ENCODE measurements around the gene SLC39A9.

Gene SLC39A9, protein sequence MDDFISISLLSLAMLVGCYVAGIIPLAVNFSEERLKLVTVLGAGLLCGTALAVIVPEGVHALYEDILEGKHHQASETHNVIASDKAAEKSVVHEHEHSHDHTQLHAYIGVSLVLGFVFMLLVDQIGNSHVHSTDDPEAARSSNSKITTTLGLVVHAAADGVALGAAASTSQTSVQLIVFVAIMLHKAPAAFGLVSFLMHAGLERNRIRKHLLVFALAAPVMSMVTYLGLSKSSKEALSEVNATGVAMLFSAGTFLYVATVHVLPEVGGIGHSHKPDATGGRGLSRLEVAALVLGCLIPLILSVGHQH

GRCh38 chr14:69398053-69398817 lies at the start of gene SLC39A9, which contains the start of gene ERH:
Gene SLC39A9, plus strand, starts transcription at chr14:69398692. Its CDS starts 678 bp downstream, at chr14:69399370.
Gene ERH, minus strand, starts transcription at chr14:69398299. Its CDS starts 66 bp downstream, at chr14:69398233.
- peak; percentile 87 for DNase-seq

- no peak for DNase-seq
Observed at GRCh38 chr14:69349091-69349777, 49.3 kb upstream of the SLC39A9 start.

DNA sequence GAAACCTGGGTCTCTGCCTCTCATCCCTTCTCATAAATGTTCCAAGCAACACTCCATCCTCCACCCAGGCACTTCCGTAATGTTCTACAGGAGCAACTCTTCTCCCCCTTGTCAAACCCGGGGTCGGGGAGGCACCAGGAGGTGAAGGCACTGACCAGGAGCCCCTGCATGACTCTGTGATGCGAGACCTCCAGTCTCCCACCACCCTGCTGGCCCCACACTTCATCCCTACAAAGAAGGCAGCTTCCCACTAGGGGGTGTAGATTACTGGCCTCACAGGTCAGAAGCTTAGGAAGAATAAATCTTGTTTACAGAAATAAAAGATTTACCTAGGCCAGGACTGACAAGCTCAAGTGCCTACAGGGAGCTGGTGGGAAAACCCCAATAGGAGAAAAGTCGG lies 47.6 kb upstream of the SLC39A9 start:
- DNase-seq: no peak

DNA sequence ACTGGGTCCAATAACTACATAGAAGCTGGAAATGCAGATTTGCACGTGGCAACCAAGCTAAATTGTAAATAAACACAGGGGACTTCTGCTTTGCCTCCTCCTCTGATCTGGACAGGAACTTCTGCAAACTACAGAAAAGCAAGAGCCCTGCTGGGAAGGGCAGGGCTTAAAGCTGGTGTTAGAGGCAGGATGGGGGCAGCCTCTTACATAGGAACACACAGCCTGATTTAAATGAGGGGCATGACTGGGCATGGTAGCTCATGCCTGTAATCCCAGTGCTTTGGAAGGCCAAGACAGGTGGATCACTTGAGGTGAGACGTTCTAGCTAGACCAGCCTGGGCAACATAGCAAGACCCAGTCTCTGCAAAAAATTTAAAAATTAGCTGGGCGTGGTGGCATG lies 47.1 kb upstream of the SLC39A9 start:
- no peak for DNase-seq

- DNase-seq: no peak
Observed at GRCh38 chr14:69351911-69352310, 46.6 kb upstream of the SLC39A9 start.

DNA sequence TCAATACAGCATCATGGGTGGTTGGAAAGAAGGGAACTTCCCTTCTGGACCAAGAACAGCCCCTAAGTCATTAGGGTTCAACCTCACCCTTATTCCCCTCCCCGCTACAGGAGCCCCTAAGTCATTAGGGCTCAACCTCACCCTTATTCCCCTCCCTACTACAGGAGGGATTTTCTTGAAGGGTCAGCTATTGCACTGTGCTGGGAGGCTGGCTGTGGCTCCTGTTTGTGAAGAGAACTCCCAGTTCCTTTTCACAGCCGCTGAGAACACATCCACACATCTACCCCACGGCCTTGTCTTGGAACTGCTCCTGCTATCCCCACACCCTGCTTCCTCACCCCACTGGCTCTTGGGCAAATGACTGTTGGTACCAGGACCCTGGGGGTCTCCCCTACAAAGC lies 45.3 kb upstream of the SLC39A9 start:
- no peak for DNase-seq

DNA sequence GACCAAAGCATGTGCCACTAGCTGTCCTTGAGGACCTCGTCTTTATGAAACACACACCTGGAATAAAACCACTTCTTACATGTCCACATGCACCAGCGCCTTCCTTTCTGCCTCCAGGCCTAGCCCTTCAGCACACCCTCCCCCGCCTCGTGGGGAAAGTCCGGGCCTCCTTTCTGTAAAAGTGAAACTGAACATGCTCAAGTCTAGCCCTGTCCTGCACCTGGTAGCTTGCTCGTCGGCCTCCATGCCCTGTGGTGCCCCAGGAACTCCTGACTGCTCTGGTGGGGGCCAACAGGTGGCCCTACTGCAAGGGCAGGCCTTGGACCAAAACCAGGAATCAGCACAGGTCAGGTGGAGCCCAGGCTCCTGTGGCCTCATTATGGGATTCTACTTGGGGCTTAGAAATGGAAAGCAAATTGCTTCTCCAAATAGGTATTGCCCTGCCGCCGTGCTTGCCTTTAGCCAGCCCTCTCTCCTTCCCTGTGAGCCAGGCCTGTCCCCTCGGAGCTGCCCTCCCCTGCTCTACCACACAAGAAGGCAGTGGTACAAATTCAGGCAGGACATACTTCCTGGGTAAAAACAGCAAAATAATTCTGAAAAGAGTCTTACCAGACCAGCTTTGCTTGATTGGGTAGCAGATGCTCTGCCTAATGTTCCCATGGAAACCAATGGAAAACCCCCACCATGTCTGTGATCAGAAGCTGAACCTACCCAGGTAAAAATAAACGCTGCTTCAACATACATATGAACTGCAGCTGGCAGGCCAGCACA lies 43.9 kb upstream of the SLC39A9 start:
- no peak for DNase-seq

DNA sequence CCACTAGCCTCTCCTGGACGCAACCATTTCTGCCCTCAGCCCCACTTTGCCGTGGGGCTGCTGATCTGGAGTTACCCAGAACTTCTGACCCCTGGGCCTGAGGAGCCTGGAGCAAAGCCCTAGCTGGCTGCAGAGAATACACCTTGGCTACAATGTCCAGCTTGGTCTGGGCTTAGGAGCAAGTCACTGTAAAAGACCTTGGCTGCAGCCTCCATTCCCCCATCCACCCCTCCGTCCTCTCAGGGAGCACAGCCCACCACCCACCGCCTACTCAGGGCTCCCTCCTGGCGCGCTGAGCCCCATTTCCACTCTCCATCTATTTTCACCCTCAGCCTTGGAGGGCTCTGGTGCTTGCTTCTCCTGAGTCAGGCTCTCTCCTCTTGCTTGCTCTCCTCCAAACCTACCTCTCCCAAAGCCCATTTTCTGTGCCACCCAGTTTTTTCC lies 43.3 kb upstream of the SLC39A9 start:
- DNase-seq: no peak

GRCh38 chr14:69355607-69356281 lies 42.7 kb upstream of the SLC39A9 start:
- DNase-seq: no peak

DNA sequence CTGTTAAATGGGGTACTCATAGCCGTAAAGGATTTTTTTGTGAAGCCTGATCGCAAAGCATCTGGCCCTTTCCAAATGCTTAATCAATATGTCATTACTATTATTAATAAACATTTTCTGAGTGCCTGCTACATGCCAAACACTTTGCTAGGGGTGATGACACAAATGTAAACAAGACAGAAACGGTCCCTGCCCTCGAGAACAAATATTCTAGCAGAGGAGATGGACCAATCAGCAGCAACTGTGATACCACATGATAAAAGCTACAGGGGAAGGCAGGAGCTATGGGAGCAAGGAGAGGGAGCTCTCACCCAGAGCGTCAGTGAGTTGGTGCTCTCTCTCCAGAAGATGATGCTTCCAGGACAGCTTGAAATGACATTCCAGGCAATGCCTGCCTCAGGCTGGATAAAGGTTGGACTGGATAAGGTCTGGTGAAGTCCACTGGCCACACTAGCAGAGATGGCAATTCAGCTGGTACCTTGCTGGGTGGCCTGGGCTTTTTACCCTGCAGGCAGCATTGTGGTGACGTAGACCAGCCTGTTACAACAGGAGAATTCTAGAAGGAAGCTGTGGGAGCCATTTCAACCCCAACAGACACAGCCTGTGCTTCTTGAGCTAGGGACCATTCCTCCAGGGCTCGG lies 41.5 kb upstream of the SLC39A9 start:
- DNase-seq: no peak

DNA sequence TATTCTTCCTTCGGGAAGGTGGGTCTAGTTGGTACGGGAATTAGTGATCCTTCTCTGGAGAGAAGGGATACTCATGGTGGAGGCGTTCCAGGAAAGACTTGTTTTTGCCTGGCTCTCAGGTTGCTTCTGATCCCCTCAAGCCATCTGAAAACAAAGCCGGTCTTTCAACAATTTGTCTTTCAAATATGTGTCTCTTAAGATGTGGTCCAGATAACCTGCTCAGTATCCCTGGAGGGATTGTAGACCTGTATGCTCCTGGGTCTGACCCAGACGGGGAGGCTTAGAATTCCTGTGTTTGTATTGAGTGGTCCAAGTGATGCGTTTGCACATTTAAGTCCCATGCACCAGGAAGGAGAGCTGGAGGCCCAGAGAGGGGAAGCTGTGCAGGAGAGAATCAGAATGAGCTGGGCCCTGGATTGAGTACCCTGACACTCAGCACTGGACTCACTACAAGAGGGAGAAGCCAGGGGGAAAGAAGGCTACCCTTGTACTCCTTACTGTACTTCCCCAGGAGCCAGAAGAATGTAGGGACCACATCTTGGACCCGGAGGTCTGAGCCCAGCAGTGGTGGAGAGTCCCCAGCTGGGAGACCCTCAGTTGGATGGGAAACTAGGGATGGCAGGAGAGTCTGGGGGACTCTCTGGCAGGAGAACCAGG lies 40.8 kb upstream of the SLC39A9 start:
- no peak for DNase-seq

- no peak for DNase-seq
Observed at GRCh38 chr14:69358233-69358963, 40.1 kb upstream of the SLC39A9 start.

DNA sequence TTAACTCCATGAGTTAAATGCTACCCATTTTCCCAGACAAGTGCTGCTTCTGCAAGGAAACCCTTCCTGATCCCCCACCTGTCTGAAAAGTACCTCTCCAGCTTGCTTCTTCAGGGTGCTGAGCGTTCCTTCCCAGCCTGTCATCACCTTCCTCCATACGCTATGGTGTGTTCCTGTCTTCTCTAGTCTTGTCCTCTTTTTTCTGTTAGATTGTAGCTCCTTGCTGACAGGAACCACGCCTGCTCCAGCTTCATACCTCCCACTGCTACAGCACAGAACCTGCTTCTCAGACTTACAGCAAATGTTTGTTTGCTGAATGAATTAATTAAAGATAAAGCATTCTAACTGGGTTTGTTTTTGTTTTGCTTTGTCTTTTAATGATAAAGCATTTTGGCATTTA lies 39.5 kb upstream of the SLC39A9 start:
- no peak for DNase-seq

- no peak for DNase-seq
Observed at GRCh38 chr14:69360438-69361108, 37.9 kb upstream of the SLC39A9 start.

GRCh38 chr14:69363055-69363454 lies 35.4 kb upstream of the SLC39A9 start:
- DNase-seq: no peak

DNA sequence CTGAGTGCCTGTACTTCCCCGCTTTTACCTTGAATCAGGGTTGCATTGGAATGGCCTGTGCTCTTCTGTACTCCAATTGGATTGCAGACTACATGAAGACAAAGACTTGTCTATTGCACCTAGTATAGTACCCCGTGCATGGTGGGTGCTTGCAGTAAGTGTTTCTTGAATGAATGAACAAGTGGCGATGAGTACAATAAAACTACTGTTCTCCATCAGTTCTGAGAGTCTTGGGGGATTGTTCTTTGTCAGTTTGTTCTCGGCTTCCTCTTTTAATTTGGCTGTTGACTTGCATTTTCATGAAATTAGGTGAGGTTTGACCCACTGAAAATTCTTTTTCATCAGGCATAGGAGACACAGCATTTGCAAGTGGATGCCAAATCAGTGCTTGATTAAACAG lies 34.5 kb upstream of the SLC39A9 start:
- no peak for DNase-seq

GRCh38 chr14:69364378-69364777 lies 34.1 kb upstream of the SLC39A9 start:
- no peak for DNase-seq

GRCh38 chr14:69366069-69366468 lies 32.4 kb upstream of the SLC39A9 start:
- no peak for DNase-seq

DNA sequence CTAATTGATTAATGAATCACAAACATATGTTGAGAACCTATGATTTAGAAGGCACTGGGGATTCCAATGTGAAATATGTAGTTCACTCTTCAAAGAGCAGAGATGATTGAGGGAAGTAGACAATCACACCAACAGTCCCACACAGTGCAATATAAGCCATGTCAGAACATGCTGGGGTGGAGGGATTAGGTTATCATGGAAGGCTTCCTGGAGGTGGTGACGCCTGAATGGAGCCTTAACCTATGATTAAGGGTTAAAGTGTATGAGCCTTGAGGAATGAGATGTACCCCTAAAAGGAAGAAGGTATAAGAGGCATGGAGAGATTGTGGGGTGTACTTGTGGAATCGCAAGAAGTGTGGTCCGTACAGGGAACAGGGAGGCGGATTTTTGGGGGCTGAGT lies 31.7 kb upstream of the SLC39A9 start:
- no peak for DNase-seq

DNA sequence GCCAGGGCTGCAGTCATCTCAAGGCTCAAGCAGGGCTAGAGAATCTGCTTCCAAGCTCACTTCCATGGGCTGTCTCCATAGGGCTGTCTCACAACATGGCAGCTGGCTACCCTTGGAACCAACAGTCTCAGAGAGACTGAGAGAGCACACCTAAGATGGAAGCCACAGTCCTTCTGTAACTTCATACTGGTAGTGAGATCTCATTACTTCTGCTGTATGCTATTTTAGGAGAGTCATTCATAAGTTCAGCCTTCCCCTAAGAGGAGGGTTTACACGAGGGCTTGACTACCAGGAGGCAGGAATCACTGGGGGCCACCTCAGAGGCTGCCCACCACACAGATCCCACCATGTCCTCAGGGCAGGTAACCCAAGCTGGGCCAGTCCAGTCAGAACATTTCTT lies 30.1 kb upstream of the SLC39A9 start:
- DNase-seq: no peak

All from NCI-H774 (cell line).